SK-N-SH (cell line): ENCODE results near the gene SLC24A4.

Experiments used
- CTCF ChIP-seq: fragments of 200-600 bp; sonication (generic); IDR thresholded peaks from 2 replicates; pipeline ENCODE4 v1.6.1; 2017; ENCODE audit warnings: antibody characterized with exemption, mild to moderate bottlenecking, moderate library complexity
- ELF1 ChIP-seq: IDR thresholded peaks from 2 replicates; pipeline ENCODE4 v1.4.0; 2012
- EP300 ChIP-seq, 2 experiments: IDR thresholded peaks; 2 replicates each; pipeline versions ENCODE4 v1.4.0 to v1.6.1; 2012; ENCODE audit warnings: borderline replicate concordance in 1 of 2, low read depth in 1 of 2, low read length in 1 of 2
- FOXJ3 ChIP-seq: sonication (generic); formaldehyde crosslinking; IDR thresholded peaks from 2 replicates; pipeline ENCODE4 v1.5.1; 2020; ENCODE audit warnings: mild to moderate bottlenecking, missing genetic modification reagents
- FOXM1 ChIP-seq: IDR thresholded peaks from 2 replicates; pipeline ENCODE4 v1.4.0; 2012; ENCODE audit warnings: low read depth, mild to moderate bottlenecking
- MEF2A ChIP-seq: IDR thresholded peaks from 2 replicates; pipeline ENCODE4 v1.4.0; 2012; ENCODE audit warnings: low read depth, borderline replicate concordance
- POLR2AphosphoS5 ChIP-seq: IDR thresholded peaks from 2 replicates; pipeline ENCODE4 v1.6.1; 2012; ENCODE audit warnings: low read depth, low read length
- RAD21 ChIP-seq: IDR thresholded peaks from 2 replicates; pipeline ENCODE4 v1.6.1; 2012; ENCODE audit warnings: mild to moderate bottlenecking, low read length
- REST ChIP-seq: IDR thresholded peaks from 2 replicates; pipeline ENCODE4 v1.6.1; 2012; ENCODE audit warnings: mild to moderate bottlenecking, low read depth, low read length, moderate library complexity
- RFX5 ChIP-seq: IDR thresholded peaks from 2 replicates; pipeline ENCODE4 v1.6.1; 2012; ENCODE audit warnings: mild to moderate bottlenecking, improper control_type of control experiment, low read length
- TAF1 ChIP-seq: IDR thresholded peaks from 2 replicates; pipeline ENCODE4 v1.6.1; 2012; ENCODE audit warnings: low read depth, mild to moderate bottlenecking, low read length, moderate library complexity, borderline replicate concordance
- USF2 ChIP-seq: fragments of 150-350 bp; IDR thresholded peaks from 2 replicates; pipeline ENCODE4 v1.6.1; 2017; ENCODE audit warnings: antibody characterized with exemption, low read length, low read depth, borderline replicate concordance

GRCh38 chr14:92407410-92407809, 84.4 kb downstream of the SLC24A4 start:
- no peak for TF ChIP-seq RAD21
- TF ChIP-seq POLR2AphosphoS5, result no peak
- TF ChIP-seq FOXJ3, result no peak
- no peak for TF ChIP-seq CTCF
- TF ChIP-seq EP300 (IDR thresholded peaks at IDR 0.05; ENCODE audit: borderline replicate concordance in 1 of 2, low read depth in 1 of 2, low read length in 1 of 2), result no peak
- TF ChIP-seq USF2, result no peak
- no peak for TF ChIP-seq REST
- no peak for TF ChIP-seq ELF1
- TF ChIP-seq MEF2A, result no peak
- no peak for TF ChIP-seq RFX5
- TF ChIP-seq FOXM1, result no peak
- no peak for TF ChIP-seq TAF1
